Stimulated activated CD8-positive, alpha-beta memory T cell treated with anti-CD3 and anti-CD28 coated beads, Interleukin-12 subunit alpha, Interleukin-12 subunit beta, amount 100 ng/mL, for 24 hours (primary cell): ENCODE data around the gene TESK1.
A peak's percentile ranks its signal among the peaks of the same experiment; 100 is the strongest.
"Not testable (repeated sequence)": the region's sequence is repeated elsewhere in the genome, so short reads cannot be mapped to it uniquely, and the experiment has no call there.

Source experiments
- DNase-seq: peaks from one replicate; pipeline ENCODE4 v3.0.0-alpha.2; 2020; ENCODE audit errors: extremely low read depth

Gene TESK1

DNA sequence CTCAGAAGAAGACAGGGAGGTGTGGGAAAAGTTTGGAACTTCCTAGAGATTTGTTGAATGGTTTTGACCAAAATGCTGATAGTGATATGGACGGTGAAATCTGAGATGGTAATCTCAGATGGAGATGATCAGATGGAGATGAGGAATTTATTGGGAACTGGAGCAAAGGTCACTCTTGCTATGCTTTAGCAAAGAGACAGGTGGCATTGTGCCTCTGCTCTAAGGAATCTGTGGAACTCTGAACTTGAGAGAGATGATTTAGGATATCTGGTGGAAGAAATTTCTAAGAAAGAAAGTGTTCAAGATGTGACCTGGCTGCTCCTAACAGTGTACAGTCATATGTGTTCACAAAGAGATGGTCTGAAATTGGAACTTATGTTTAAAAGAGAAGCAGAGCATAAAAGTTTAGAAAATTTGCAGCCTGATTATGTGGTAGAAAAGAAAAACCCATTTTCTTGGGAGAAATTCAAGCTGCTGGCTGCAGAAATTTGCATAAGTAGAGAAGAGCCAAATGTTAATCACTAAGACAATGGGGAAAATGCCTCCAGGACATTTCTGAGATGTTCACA, 25.3 kb upstream of the TESK1 start:
- not testable (repeated sequence) for DNase-seq

DNA sequence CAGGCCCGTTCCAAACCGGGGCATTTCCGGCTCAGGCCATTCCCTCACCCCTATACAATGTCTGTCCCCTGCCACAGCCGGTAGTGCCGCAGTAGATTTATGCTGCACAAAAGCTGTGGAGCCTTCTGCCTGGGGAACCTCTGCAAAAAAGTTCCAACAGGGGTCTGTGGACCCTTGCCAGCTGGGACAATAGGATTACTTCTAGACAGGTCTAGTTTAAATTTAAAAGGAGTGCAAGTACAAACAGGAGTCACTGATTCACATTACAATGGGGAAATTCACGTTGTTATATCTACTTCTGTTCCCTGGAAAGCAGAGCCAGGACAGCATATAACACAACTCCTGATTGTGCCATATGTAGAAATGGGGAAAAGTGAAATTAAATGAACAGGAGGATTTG, 21.5 kb upstream of the TESK1 start:
- not testable (repeated sequence) for DNase-seq

DNA sequence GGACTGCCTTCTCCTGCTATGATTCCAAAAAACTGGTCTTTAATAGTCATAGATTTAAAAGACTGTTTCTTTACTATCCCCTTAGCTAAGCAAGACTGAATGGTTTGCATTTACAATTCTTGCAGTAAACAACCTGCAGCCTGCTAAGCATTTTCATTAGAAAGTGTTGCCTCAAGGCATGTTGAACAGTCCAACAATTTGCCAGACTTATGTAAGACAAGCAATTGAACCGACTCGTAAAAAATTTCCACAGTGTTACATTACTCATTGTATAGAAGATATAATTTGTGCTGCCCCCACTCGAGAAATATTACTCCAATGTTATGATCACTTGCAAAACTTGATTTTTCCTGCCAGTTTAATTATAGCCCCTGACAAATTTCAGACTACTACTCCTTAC, 20.4 kb upstream of the TESK1 start:
- DNase-seq = not testable (repeated sequence)

DNA sequence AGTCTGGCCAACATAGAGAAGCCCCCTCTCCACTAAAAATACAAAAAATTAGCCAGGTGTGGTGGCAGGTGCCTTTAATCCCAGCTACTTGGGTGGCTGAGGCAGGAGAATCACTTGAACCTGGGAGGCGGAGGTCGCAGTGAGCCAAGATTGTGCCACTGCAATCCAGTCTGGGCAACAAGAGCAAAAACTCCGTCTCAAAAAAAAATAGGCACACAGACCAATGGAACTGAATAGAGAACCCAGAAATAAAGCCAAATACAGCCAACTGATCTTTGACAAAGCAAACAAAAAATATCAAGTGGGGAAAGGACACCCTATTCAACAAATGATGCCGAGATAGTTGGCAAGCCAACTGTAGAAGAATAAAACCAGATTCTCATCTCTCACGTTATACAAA, 16.6 kb upstream of the TESK1 start:
- DNase-seq = not testable (repeated sequence)

DNA sequence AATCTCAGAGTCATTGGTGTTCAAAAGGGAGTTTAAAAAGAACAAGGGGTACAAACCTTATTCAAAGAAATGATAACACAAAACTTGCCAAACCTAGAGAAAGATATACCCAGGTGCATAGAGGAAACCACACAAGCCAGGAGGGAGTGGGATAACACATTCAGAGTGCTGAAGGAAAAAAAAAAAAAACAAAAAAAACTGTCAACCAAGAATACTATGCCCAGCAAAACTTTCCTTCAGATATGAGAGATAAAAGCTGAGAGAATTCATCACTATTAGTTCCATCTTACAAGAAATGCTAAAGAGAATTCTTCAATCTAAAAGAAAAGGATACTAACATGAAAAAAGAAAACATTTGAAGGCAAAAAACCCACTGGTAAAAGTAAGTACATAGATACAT, 11.5 kb upstream of the TESK1 start:
- DNase-seq = no peak

DNA sequence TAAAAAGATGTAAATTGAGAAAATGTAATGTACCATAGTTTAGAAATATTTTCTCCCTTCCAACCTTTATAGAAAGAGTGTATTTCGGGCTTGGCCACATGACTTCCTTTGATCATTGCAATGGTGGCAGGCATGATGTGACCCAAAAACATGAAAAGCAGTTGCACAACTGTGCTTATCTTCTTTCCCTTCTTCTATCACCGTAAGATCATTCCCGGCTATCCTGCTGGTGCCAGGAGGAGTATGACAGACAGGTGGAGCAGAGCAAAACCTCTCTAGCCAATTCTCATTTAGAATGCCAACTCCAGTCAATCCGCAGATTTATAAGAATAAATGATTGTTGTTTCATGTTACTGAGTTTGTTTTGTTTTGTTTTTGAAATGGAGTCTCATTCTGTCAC, 10.6 kb upstream of the TESK1 start:
- no peak for DNase-seq

DNA sequence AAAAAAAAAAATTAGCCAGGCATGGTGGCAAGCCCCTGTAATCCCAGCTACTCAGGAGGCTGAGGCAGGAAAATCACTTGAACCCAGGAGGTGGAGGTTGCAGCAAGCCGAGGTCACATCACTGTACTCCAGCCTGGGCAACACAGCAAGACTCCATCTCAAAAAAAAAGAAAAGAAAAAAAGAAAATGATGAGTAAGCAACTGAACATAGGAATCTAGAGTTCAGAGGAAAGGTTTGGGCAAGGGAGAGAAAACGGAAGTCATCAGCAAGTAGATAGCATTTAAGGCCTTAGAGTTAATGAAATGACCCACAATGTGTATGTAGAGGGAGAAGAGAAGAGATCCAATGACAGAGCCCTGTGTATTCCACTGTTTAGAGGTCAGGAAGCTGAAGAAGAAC, 8.2 kb upstream of the TESK1 start:
- not testable (repeated sequence) for DNase-seq

DNA sequence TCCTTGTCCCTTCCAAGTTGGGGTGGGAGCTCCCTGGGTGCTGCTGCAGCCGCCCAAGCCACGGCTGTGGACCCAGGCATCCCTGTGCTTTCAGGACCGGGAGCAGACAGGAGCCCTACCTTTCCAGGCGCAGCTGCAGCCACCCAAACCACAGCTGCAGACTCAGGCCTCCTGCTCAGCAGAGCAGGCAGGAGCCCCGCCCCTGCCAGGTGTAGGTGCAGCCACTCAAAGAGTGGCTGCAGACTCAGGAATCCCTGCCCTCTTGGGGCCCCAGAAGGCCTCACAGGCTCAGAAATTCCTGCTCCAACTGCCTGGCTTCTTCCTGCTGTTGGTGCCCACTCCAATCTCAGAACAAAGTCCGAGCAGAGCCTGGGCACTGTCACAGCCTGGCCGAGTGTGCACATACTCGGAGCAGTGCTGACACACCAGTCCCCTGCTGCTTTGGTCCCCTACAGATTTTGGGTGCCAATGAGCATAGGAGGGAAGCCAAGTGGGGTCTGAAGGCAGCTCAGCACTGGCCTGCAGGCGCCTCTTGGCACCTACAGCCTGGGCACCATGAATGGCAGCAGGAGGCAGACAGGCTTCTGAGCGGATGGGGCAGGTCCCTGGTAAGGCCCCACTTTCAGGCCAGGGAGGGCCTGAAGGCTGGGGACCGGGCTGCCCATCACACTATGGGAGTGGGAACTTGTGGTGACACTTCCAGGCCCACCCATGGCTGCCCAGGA, 6.0 kb upstream of the TESK1 start:
- DNase-seq = no peak

DNA sequence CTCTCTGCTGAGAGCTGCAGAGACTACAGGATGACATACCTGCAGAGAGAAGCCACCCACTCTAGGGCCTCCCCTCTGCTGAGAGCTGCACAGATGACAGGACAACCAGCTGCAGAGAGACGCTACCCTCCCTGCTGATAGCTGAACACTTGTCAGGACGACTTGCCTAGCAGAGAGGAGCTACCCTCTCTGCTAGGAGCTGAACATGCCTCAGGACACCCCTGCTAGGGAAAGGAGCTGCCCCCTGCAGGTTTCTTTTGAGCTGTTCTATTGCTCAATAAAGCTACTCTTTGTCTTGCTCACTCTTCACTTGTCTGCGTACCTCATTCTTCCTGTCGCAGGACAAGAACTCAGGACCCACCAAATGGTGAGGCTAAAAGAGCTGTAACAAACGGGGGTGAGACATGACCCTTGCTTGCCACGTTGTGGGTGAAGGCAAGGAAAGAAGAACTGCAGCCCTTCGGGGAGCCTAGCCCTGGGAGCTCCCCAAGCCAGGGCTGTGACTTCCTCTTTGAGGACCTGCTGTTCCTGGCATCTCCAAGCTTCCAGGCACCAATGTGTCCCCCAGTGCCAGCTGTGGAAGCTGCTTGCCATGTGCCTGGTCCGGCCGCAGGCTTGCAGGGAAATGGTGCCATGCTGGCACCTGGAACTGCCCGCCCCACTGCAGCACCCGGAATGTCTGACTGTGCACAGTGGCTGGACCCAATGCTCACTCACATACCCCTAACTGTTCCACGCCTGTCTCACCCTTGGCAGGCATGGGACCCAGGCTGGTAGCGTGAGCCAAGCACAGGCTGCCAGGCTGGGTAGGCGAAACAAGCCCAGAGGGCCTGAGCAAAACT, 5.1 kb upstream of the TESK1 start:
- DNase-seq = no peak

DNA sequence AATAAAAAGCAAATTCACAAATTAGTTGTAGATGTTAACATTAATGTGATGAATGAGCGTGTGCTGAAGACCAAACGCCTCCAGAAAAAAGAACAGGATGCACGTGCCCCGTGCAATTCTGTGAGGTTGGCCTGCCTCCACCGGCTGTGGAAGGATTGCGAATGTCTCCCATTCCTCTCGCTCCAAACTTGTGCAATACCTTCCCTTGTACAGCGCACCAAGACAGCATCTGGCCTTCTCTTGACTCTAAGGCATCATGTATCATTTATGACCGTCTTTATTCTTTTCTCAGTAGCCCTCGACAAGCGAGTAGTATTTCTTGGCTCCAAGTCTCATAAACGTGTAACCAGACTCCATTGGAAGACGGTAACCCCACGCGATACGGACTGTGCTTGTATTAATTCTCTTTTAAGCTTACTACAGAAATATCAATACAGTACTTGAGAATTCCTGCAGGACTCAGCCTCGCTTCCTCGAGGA, 1.5 kb upstream of the TESK1 start:
- no peak for DNase-seq

DNA sequence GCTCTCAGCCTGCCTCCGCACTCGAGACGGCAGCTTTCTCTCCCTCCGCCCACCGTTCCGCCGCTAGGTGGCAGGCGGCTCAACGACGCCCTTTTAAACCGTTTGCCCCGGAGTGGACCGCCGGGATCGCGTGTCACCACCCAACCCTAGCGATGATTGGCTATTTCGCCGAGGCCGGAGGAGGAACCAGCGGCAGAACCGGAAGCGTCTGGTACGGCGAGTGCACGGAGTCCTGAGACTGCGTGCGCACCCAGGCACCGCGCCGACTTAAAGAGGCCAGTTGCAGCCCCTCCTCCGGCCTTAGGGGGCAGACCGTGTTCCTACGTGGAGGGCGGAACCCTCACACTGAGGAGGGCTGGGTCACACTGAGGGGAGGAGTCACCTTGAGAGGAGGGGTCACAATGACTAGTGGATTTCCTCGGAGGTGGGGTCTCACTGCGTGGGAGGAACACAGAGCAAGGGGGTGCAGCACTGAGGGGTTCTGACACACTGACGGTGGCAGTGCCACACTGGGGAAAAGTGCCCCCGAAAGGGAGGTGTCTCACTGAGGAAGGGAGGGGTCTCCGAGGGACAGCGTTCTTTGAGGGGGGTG, 980 bp upstream of the TESK1 start:
- DNase-seq = peak; percentile 99

DNA sequence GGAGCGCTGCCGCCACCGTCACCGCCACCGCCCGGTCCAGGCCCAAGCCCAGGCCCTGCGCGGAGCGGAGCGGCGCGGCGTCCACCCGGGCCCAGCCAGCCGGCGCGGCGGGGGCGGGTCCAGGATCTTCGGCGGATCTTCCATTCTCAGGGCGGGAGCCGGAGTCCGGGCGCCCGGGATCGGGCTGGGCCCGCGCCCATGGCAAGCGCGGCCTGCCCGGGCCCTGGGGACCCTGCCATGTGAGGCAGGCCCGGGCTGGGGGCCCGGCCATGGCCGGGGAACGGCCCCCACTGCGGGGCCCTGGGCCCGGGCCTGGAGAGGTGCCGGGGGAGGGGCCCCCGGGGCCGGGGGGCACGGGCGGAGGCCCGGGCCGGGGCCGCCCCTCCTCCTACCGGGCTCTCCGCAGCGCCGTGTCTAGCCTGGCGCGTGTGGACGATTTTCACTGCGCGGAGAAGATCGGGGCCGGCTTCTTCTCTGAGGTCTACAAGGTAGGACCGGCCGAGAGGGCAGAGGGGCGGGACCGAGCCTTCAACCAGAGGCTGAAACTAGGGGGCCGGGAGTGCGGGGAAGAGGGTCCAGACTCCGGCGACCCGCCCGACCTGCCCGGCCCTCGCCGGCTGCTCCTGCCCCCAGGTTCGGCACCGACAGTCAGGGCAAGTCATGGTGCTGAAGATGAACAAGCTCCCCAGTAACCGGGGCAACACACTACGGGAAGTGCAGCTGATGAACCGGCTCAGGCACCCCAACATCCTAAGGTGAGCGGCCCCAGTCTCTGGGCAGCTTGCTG, 482 bp downstream of the TESK1 start:
- DNase-seq = no peak

DNA sequence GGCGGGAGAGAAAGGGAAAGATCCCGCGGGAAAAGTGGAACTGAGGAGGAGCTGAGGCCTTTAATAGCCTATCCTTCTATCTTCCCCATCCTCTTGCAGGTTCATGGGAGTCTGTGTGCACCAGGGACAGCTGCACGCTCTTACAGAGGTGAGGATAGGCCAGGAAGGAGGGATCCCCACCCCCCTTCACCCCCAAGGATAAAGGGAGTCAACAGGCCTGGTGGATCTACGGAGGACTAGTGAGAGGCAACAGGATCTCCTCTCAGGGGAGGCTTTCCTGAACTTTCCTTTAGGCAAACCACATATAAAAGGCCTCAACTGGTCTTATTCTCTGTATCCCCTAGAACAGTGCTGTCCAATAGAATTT, 1.1 kb downstream of the TESK1 start:
- no peak for DNase-seq

DNA sequence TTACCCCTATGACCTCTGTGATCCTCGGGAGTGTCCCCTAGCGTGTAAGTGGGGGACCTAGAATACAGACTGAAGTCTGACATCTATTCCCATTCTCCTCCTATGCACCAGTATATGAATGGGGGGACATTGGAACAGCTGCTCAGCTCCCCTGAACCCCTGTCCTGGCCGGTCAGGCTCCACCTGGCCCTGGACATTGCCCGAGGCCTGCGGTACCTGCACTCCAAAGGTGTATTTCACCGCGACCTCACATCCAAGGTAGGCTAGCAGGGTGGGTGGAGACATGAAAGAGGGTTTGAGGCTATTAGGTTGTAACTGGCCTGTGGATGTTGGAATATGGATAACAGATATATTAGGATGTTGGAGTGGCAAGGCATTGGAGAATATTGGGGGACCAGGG, 1.7 kb downstream of the TESK1 start:
- no peak for DNase-seq

DNA sequence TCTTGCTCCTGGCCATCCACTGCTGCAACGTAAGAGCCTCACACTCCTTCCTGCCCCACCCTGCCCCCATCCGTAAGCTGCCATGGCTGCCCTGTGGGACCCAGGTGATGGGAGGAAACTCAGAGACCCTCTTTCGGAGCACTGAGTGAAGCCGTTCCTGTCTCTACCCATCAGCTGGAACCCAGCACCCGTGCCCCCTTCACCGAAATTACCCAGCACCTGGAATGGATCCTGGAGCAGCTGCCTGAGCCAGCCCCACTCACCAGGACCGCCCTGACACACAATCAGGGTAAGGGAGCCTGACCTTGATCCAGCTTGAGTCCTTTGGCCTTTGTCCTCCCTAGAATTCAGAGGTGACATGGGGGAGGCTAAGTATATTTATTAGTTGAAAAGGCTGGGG, 3.2 kb downstream of the TESK1 start:
- no peak for DNase-seq

DNA sequence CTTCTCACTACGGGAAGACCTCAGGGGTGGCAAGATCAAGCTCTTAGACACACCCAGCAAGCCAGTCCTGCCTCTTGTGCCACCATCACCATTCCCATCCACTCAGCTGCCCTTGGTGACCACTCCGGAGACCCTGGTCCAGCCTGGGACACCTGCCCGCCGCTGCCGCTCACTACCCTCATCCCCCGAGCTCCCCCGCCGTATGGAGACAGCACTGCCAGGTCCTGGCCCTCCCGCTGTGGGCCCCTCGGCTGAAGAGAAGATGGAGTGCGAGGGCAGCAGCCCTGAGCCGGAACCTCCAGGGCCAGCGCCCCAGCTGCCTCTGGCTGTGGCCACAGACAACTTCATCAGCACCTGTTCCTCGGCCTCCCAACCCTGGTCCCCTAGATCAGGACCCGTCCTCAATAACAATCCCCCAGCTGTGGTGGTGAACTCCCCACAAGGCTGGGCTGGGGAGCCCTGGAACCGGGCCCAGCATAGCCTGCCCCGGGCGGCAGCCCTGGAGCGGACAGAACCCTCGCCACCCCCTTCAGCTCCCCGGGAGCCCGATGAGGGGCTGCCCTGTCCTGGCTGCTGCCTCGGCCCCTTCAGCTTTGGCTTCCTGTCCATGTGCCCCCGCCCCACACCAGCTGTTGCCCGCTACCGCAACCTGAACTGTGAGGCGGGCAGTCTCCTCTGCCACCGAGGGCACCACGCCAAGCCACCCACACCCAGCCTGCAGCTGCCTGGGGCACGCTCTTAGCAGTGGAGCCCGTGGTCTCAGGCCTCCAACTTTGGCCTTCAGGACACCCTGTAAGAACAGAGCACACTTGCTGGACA, 4.1 kb downstream of the TESK1 start:
- no peak for DNase-seq

DNA sequence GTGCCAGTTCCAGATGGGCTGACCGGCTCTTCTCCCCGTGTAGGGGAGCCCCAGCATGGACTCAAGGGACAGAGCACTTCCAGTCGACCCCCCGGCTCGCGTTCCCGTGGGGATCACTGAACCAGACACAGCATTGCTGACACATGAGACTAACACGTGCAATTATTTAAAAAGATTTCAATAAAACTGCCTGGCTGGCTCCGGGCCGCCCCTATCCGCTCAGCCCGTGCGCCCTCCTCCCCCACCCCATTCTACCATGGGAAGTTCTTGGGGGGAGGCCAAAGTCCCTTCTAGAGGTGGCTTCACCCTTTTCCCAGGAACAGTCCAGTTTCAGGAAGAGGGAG, 4.7 kb downstream of the TESK1 start:
- DNase-seq = no peak

DNA sequence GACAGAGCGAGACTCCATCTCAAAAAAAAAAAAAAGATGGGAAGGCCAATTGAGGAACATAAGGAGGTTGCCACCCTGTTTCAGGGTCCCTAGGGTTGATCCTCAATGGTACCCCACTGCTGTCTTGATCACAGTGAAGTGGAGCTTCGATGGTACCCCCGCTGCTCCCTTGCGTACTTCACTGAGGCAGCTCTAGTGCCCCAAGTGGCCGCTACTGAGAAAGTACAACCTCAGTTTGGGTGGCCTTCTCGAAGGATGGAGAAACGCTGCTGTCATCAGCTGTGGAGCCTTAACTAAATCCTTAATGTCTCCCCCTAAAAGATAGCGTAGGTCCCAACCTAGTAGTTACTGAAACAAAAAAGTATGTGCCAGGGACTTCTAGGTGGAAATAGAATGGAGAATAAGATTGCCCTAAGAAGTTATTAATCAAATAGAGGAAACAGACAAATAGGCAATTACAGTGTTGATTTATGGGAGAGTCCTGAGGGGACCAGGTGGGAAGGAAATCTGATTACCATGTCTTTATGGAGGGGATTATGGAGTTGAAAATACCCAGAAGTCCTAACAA, 6.3 kb downstream of the TESK1 start:
- no peak for DNase-seq

DNA sequence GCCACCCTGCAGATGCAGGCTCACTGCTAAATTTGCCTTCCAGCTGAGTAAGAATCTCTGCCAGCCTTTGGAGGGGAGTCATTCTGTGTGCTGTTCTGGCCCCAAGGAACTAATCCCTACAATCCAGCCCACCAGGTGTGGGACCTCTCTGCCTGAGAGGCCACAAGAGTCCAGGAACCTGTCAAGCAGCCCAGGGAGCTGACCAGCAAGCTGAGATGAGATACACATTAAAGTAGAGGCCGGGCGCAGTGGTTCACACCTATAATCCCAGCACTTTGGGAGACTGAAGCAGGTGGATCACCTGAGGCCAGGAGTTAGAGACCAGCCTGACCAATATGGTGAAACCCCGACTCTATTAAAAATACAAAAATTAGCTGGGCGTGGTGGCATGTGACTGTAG, 7.0 kb downstream of the TESK1 start:
- DNase-seq = not testable (repeated sequence)

DNA sequence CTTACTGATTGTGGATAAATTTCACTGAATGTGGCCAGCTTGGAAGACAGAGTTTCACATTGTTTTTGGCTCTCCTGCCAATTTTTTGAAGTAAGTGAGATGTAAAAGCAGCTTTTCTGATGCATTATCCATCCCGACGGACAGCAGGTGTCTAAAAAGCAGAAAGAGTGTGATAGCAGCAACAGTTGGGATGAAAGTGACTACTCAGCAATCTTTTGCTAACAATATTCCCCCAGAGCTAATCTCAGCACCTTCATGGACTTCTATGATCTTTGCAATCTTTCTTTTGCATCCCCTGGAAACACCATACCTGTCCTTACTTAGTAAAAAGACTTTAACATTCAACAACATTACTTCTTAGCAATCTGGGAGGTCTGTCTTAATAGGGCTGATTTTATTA, 7.8 kb downstream of the TESK1 start:
- no peak for DNase-seq
